Activated CD8-positive, alpha-beta T cell treated with anti-CD3 and anti-CD28 coated beads, Interleukin-2, amount 10 ng/mL, durations not matched to agents 7 days and 5 days (primary cell): ENCODE measurements around the gene BCOR. TPM values are rescaled to one million over a fixed set of nuclear protein-coding genes. Genes with fewer than 3 reads are reported as not detected.

Experiments
- ATAC-seq: fragments of 150-1000 bp; cut with Tn5 transposase; one replicate; pipeline ENCODE4 v1.10.0; 2021; ENCODE audit warnings: moderate library complexity
- CTCF ChIA-PET: fragments of 350-600 bp; sonication (Branson Sonifier 250); formaldehyde crosslinking; loops from one replicate; lab custom pipeline; 2021; ENCODE audit warnings: antibody characterized with exemption; lab: Charles Lee
- POLR2A ChIA-PET: fragments of 350-600 bp; sonication (Branson Sonifier 250); formaldehyde crosslinking; loops from one replicate; lab custom pipeline; 2021; ENCODE audit warnings: antibody characterized with exemption; lab: Charles Lee
- DNase-seq: peaks from one replicate; pipeline ENCODE4 v3.0.0-alpha.2; 2020
- H3K27ac Mint-ChIP-seq: one replicate; pipeline ENCODE4 v1.8.0; 2021; ENCODE audit warnings: mild to moderate bottlenecking, mixed read lengths
- H3K27me3 Mint-ChIP-seq: one replicate; pipeline ENCODE4 v1.8.0; 2021; ENCODE audit warnings: low read depth, mixed read lengths
- H3K36me3 Mint-ChIP-seq: one replicate; pipeline ENCODE4 v1.8.0; 2021; ENCODE audit warnings: low read depth, mixed read lengths
- H3K4me1 Mint-ChIP-seq: one replicate; pipeline ENCODE4 v1.8.0; 2021; ENCODE audit warnings: low read depth, mixed read lengths
- H3K4me3 Mint-ChIP-seq: one replicate; pipeline ENCODE4 v1.8.0; 2021; ENCODE audit warnings: mild to moderate bottlenecking, mixed read lengths
- H3K9me3 Mint-ChIP-seq: one replicate; pipeline ENCODE4 v1.8.0; 2022; ENCODE audit warnings: mixed read lengths; ENCODE audit not compliant: insufficient read depth
- total RNA-seq, 2 experiments: library from RNA; stranded (reverse); gene quantifications; one replicate each; pipeline ENCODE4 v1.2.3, GENCODE V29; 2021

BCOR gene
- total RNA-seq, 2 experiments from 2014 or later, result 41.5 to 45.5 TPM

DNA sequence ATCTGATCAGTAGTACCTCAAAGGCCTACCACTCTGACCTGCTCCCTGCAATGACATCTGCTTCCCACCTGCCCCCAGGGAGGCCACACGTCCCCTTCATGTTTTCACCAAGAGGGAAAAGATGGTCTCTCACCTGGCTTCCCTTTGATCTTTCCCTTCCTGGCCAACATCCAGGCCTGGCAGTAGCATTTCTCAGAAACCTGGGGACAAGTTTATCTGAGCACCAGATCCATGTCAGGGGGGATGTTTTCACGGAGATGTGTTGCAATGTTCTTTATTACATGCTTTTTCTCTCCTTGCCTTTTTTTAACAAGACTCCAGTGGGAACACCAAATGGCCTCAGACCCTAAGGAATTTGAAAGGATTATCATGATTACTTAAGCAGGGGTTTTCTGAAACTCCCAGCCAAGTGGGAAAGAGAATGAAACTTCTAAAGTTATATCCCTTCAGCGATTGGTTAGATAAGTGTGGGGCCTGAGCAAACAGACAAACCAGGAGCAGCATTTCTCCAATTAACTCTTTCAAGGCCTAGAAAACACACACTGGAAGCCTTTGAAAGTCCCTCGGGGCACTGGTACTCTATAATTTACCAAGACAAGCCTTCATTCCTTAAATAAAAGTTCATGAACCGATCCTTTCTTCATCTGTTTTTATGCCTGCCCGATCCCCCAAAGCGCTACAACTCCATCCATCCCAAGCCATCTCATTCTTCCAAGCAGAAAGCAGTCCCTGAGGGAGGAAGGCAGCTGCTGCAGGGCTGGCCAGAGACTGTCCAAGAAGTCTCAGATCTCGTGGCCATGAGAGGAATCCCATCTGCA, 94.1 kb downstream of the BCOR start:
- H3K27me3 Mint-ChIP-seq, result peaks cover 22% of the 10 kb centered on the region
- no peak for ATAC-seq
- peaks cover 17% of the 10 kb centered on the region for H3K4me1 Mint-ChIP-seq
- CTCF ChIA-PET, result no interaction called here
- POLR2A ChIA-PET, result no interaction called here
- H3K36me3 Mint-ChIP-seq, result no peaks in the 10 kb centered on the region
- H3K27ac Mint-ChIP-seq, result no peak overlapping the region
- H3K4me3 Mint-ChIP-seq, result no peak overlapping the region
- no peak for DNase-seq
- no peaks in the 10 kb centered on the region for H3K9me3 Mint-ChIP-seq

DNA sequence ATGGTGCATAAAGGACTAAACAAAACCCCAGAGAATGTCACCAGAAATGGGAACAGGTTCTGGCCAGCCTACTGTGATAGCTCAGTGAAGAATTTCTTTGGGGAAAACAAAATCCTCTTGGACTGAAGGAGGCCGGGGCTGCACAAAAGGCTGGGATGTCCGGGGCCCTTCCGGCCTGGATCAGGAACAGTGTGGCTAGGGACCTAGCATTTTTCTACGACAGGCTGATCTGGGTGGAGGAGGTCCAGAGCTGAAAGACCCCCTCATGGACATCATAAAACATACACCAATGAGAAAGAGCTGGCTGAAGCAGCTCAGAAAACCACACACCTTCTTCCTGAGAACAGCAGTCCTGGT, 94.7 kb downstream of the BCOR start:
- Mint-ChIP-seq H3K4me3 (no peak overlapping the region), H3K36me3 (no peaks in the 10 kb centered on the region), H3K27ac (no peak overlapping the region), H3K27me3 (peaks cover 22% of the 10 kb centered on the region), H3K4me1 (peaks cover 17% of the 10 kb centered on the region), H3K9me3 (no peaks in the 10 kb centered on the region)
- POLR2A ChIA-PET, result no interaction called here
- ATAC-seq (no peak), DNase-seq (no peak)
- CTCF ChIA-PET, result no interaction called here
